ENCODE data around the gene AP3M1.
A peak's percentile ranks its signal among the peaks of the same experiment; 100 is the strongest.
"Not testable (repeated sequence)": the region's sequence is repeated elsewhere in the genome, so short reads cannot be mapped to it uniquely, and the experiment has no call there.

The AP3M1 gene

DNA sequence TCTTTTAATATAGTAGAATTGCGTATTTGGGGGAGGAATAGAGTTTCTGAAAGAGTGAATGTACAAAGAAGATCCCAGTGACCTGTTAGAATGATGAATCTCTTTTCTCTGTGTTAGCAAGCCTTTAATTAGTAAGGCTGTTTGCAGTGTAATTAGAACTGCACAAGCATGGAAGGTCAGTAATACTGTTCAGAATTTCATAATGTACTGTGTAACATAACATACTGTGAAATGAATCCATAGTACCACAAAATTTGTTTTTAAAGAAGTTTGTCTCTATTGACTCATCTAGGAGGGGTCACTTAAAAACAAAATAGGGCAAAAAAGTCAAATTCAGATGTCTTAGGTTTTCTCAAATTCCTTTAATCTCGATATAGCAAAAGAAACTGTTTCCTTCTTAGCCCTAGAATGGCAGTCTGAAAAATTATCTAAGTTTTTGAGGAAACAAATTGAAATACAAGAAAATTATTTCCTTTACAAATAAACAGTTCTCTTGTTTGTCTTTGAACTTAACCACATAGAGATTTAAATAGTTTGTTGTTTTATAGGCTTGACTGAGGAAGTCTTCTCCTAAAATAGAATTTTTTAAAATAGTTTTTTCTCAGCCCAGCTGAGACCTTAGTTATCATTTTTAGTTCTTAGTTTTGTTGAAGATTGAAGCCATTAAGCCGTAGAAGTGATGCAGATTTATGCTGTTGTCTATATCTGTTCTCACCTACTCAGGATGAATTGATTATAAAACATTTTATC lies 12.9 kb upstream of the AP3M1 start:
- no peak for DNase-seq (ENCODE audit: low read depth)

DNA sequence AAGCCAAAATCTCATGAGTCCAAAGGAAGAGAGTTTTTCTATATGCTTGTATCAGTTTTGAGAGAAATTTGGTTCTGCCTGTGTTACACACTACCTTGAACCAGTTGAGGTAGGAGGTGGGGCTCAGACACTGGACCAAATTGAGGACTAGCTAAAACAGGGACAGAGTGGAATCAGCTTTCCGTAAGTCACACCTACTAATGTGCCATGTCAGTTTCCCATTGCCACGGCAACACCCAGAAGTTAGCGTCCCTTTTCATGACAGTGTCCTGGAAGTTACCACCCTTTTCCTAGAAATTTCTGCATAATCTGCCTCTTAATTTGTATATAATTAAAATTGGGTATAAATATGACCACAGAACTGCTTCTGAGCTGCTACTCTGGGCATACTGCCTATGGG lies 9.4 kb upstream of the AP3M1 start:
- DNase-seq (ENCODE audit: low read depth), result no peak

DNA sequence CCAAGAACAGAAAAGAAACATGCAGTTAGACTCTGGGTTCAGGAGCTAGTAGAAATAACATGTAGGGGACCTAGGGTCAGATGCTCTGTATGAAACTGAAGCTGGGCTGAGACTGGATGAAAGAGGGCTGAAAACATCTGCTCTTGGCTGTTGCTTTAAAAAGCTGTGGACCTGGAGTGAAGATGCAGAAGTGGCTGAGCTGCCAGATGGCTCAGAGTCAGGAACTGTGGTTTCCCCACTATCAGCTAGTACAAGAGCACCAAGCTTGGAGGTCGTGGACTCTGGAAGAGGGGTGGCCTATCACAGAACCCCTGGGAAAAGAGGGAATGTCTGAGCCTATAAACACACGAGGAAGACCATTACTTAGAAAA lies 6.3 kb upstream of the AP3M1 start:
- no peak for DNase-seq (ENCODE audit: low read depth)

DNA sequence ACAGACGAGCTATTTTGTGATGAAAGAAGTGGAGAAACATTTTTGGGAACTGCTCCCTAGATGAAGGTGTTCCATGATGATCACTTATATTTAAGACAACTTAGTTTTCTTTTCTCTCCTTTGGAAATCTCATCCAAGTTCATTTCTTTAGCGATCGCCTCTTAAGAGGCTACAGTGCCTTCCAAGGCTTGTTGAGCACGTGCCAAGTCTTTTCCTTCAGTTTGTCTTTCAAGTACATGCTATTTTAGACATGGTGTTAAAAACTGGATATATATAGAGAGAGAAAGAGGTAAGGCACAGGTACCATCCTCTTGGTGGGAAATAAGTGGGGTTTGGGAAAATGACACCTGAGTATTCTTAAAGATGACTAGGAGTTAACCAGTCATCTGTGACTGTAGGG lies 3.0 kb upstream of the AP3M1 start:
- DNase-seq (ENCODE audit: low read depth), result no peak

DNA sequence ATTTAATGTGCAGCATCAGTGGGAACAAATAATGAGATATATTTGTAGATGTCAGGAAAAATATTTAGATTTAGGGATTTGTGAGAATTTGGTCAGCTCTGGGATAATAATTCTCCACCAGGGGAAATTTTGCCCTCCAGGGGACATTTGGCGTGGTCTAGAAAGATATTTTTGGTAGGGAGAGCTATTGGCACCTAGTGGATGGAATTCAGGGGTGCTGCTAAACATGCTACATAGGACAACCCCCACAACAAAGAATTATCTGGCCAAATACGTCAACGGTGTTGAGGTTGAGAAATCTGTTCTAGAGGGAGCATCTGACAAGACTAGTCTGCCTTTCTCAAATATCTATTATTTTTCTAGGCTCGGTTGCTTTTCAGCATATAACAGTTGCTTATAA lies 2.5 kb upstream of the AP3M1 start:
- DNase-seq (ENCODE audit: low read depth), result no peak

DNA sequence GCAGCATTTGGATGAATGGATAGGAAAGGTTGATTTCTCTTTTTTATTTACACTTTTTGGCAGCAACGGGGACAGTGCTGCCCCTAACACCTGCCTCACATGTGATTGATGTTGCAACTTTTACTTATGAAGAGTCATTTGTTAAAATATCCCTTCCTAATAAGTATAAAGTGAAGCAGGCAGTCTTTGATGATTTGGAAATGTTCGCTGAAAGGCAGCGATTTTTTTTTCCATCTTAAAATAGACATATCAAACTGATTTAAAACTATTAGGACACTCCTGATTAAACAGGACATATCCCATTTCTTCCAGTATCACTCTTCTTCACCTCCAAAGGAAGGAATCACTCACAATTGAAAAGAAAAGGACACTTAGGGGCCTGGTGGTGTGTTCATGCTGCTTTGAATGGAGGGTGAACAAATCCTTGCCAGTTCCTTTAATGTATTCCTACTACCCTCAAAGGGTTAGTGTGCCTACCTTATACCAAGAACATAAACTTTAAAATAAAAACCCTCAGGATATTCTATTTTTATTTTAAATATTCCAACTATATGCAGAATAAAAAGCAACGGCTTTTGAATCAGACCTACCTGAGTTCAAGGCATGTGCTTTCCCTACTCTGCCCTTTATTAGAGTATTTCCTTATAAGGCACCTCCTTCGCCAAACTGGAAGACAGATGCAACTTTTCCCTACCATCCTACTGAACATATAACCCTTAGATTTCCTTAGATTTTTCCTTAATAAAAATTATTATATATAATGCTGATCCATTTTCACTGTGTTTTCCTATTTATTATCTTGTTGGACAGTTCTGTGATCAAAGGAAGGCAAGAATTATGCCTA lies 1.5 kb upstream of the AP3M1 start:
- no peak for DNase-seq (ENCODE audit: low read depth)

DNA sequence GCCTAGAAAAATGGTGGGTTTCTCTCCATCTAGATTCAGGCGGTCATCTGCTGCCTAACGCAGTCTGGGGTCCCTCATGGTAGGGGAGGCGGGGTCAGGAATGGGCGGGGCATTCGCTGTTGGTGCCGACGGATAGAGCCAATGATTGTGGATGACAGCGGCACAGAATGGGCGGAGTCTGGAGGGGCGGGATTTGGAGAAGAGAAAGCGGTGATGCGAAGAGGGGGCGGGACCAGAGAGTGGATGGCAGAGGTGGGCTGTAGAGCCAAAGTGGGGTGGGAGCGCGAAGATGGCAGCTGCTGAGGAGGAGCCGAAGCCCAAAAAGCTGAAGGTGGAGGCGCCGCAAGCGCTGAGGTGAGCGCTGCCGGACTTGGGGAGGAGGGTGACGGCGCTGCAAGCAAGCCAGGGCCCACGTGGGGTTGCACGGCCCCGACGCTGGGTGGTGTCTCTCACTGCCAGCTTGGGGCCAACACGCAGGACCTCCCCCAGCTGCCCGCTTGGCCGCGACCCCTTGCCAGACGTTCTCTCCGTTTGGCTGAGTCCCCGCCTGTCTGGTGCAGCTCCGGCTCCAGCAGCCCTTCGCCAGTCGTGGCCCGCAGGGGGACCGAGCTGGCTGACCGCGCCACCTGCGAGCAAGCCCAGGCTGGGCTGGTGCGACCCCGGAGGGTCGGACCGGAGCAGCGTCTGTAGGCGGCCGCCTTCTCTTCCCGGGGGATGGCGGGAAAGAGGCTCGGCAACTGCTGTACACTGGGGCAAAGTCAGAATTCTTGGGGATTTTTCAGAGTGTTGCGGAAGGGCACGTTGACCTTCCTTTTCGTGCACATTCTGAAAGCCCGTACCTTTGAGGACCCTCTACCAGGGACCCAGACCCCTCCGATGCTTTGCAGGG lies 606 bp upstream of the AP3M1 start, which contains the start of gene ADK:
TSS of gene ADK (plus strand) at position 232 of the 889 bp plus-strand sequence. CDS start at position 290, 58 bp downstream.
- DNase-seq (ENCODE audit: low read depth), result peak; percentile 97

DNA sequence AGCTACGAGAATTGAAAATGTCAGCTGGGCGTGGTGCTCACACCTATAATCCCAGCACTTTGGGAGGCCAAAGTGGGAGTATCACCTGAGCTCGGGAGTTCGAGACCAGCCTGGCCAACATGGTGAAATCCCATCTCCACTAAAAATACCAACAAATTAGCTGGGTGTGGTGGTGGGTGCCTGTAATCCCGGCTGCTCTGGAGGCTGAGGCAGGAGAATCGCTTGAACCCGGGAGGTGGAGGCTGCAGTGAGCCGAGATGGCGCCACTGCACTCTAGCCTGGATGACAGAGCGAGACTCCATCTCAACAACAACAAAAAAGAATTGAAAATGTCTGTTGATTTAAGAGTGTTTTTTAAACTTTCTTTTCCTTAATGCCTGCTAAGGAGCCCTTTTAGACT lies 3.6 kb downstream of the AP3M1 start:
- not testable (repeated sequence) for DNase-seq (ENCODE audit: low read depth)

DNA sequence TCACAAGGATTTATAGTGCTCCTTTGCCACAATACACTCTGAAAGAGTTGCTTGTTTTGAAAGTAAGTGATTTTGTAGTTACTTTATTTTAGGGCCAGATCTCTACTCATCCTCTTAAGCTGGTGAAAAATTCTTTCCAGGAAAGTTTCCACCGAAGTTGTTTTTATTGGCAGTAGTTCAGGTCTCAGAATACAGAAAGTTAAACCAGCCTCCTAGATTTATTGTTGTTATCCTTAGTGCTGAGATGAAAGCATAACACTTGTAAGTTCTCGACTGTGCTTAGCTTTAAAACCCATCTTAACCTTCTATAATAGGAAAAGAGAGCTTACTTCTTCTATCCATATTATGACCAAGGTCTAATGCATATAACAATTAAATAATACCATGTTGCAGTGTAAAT lies 5.5 kb downstream of the AP3M1 start:
- DNase-seq (ENCODE audit: low read depth), result peak; percentile 91

DNA sequence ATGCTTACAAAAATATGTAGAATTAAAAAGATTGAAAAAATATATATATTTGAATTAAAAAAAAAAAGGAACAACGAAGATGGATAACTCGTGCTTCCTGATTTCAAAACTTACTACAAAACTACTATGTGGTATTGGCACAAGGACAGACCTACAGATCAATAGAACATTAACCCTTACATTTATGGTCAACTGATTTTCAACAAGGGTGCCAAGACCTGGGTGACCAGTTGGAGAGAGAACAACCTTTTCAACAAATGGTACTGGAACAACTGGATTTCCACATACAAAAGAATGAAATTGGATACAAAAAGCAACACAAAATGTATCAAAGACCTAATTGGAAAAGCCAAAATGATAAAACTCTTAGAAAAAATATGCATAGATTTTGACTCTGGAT lies 10.1 kb downstream of the AP3M1 start:
- DNase-seq (ENCODE audit: low read depth), result no peak

DNA sequence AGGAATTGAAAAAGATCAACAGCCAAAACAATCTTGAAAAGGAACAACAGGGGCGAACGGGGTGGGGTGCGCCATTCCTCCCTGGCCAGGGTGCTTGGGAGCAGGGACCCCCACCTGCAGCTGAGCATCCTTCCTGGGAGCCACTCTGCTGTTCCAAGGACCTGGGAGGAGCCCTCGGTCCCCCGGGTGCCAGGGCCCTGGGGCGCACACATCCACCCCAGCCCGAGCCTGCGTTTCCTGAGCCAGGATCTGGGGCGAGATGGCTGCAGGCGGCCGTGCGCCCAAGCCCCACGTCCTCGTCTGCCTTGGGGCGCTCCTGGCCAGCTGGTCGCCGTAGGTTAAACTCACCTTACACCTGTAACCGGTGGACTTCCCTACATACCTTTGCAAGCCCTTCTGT lies 10.6 kb downstream of the AP3M1 start:
- no peak for DNase-seq (ENCODE audit: low read depth)

DNA sequence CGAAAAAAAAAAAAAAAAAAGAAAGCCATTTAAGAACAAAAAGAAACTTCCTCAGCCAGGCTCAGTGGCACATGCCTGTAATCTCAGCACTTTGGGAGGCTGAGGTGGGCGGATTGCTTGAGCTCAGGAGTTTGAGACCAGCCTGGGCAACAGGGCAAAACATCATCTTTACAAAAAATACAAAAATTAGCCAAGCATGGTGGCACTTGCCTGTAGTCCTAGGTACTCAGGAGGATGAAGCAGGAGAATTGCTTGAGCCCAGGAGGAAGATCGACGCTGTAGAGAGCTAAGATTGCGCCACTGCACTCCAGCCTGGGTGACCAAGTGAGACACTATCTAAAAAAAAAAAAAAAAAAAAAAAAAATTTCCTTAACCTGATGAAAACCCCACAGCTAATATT lies 12.0 kb downstream of the AP3M1 start:
- DNase-seq (ENCODE audit: low read depth), result not testable (repeated sequence)

DNA sequence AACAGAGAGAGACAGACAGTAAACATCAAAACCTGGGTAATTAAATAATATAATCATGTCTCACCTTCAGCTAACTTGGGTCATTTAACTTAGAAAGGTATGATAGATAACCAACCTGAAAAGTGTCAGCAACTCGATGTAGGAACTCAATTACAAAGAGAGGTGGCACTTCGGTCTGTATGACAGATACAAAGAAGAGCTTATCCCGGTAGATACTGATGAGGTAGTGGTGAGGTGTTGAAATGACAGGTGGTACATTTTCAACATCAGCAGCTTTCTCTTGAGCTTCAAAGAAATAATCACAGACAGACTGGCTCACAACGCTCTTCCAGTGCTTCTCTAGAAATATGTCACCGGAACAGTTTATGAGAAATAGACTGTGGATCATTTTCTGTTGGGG lies 12.6 kb downstream of the AP3M1 start:
- DNase-seq (ENCODE audit: low read depth), result no peak

DNA sequence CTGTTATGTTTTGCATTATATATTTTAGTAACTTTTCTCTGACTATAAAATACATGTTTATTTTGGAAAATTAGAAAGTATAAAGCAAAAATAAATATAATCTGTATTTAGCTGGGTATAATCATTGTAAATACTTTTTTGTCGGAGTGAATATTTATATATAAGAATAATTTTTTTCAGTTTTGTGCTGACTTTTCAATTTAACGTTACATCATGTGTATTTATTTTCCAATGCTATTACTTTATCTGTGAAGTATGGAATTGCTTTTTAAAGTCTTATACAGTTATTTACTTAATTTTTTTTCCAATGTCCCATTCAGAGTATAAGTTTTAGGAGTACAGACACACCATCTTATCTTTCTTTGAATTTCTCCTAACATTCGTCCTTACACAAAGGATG lies 15.2 kb downstream of the AP3M1 start:
- no peak for DNase-seq (ENCODE audit: low read depth)

DNA sequence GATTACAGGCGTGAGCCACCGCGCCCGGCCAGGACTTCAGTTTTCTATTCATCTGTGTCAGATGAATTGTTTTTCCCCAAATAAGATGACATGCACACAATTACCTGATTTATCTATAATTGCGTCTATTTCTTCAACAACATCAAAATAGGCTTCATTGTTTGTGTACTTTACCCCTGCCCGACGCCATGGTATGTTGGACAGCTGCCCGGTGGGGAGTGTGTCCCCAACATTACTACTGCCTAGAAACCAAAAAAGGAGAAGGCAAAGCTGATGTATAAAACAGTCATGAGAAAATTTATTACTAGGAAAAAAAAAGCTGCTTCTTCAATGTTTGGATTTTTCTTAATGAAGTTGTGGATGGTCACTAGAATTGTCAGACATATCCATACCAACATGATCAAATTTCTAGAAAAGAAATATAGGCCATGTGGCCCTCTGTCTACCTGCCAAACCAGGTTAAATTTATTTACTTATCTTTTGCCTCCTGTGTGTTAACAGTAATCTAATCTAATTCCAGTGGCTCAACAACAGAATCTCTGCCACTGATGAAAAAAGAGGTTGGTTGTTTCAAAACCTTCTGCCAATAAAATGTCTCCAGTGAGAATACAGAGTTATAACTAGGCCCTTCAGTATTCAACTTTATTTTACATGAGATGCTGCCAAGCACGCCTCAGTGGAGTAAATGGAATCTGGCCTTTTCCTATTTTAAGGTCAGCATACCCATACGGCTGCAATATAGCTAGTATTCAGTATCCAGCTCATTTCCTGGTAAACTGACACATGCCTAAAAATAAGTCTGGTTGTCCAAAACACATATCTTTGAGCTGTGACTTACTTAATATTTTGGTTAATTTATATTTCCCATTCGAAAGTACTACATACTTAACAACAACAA lies 16.5 kb downstream of the AP3M1 start:
- peak; percentile 54 for DNase-seq (ENCODE audit: low read depth)

DNA sequence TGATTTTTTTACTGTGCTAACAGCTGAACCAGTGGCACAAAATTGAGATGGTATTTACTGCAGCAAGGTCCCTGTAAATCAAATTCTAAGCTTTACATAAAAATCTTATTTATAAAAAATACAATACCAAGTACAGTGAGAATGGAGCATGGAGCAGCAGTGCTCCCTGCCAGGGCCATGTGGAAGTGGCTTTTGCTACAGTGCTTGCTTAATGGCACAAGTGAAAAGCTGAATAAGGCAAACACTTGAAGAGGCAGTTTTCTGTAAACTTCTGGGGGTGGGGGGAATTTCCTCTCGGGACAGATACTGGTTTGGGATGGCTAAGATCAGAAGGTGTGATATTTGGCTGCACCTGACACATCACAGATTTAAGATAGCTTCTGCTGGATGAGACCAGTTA lies 27.5 kb downstream of the AP3M1 start:
- no peak for DNase-seq (ENCODE audit: low read depth)

DNA sequence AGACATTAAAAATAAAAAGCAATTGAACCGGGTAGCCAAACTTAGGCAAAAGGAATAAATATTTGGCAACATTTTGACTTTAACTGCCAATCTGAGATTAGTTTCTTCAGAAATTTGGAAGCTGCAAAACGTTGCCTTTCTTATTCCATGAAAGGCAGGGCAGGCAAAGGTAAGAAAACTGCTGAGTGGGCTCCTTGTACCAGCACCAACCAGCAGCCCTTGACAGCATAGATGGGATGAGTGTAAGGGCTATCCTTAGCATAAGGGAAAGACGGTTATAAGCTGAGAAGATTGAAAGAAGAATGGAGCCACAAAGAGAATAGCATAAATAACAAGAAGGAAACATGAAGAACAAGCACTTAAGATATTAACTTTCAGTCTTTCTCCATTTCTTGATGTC lies 28.6 kb downstream of the AP3M1 start:
- no peak for DNase-seq (ENCODE audit: low read depth)

DNA sequence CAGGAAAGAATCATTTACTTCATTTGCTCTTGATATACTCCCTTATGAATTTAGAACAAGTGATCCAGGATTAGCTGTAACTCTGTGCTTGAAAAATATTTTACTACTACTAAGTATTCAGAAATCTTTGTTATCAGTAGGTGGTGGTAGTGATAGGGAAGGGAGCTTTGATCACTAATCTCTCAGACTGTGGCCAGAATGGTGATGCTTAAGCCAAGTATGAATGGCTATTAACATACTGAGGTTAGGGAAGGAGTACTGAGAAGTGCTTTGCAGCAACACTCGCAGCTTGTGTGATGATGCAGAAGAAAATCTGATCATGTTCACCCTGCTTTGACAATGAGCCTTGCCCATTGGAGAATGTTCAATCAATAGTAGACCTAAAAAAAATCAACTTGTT lies 29.3 kb downstream of the AP3M1 start:
- DNase-seq (ENCODE audit: low read depth), result no peak

DNA sequence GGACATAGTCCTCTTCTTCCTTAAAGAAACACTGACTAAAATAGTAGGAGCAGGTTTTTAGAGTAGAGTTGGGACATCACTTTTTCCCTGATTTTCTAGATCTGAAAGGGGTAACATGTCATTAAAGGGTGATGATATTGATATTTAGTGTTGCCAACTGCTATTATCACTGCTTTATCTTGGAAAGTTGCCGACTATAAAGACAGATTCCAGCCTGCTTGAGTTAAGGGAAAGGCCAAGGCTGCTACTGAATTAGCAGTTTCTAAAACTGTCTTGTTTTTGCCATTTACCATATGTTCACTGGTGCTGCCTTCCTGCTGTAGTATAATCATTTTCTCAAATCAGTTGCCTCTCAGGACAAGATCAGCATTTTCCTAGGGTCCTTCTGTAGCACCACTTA lies 29.7 kb downstream of the AP3M1 start:
- no peak for DNase-seq (ENCODE audit: low read depth)

DNA sequence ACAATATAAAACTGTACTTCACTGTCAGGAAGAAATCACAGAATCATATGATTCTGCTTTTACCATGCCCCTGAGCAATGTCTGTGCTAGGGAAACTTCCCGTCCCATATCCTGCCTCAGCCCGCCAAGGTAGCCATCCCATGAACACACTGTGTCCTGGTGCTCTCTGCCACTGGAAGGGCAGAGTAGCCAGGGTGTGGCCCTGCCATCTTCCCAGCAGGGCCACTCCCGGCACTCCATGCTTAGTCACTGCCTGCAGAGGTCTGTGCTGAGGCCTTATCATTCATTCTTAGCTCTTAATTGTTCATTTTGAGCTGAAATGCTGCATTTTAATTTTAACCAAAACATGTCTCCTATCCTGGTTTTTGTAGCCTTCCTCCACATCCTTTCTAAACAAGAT lies 31.8 kb downstream of the AP3M1 start:
- no peak for DNase-seq (ENCODE audit: low read depth)

DNA sequence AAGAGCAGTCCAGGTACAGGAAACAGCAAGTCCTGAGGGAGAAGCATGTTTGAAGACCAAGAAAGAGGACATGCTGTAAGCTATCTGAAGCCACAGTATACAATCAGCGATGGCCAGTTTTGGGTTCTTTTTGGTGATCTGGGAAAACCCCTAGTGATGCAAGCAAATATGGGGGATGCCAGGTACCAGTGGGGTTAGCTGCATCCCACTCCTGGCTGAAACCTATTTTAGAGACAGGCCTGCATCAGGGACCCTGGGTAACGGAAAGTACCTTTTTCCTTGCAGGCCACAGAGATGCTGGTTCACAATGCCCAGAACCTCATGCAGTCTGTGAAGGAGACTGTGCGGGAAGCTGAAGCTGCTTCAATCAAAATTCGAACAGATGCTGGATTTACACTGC lies 32.9 kb downstream of the AP3M1 start:
- DNase-seq (ENCODE audit: low read depth), result no peak

Measured in stromal cell of bone marrow (primary cell).